CD4-positive, alpha-beta memory T cell (primary cell): ENCODE results near the gene EGFL7. TPM values are rescaled to one million over a fixed set of nuclear protein-coding genes. Genes with fewer than 3 reads are reported as not detected.

Experiments used
- CTCF ChIA-PET: fragments of 350-600 bp; sonication (Branson Sonifier 250); formaldehyde crosslinking; loops from one replicate; lab custom pipeline; 2021; ENCODE audit warnings: inconsistent platforms; ENCODE audit not compliant: partially characterized antibody; lab: Charles Lee
- POLR2A ChIA-PET: fragments of 350-600 bp; sonication (Branson Sonifier 250); formaldehyde crosslinking; loops from one replicate; lab custom pipeline; 2021; ENCODE audit not compliant: partially characterized antibody; lab: Charles Lee
- DNase-seq, 5 donors: peaks; one replicate each; pipeline versions ENCODE4 v3.0.0 to v3.0.0-alpha.2; 2020 to 2022; ENCODE audit warnings: mixed read lengths in 1 of 5
- H3K27ac ChIP-seq: one replicate; pipeline ENCODE4 v1.7.0; 2013; ENCODE audit warnings: low read depth, low read length
- H3K27me3 ChIP-seq: 2 replicates; pipeline ENCODE4 v1.7.0; 2013; ENCODE audit warnings: mild to moderate bottlenecking, low read length, moderate library complexity; ENCODE audit not compliant: insufficient read depth
- H3K36me3 ChIP-seq: 2 replicates; pipeline ENCODE4 v1.7.0; 2013; ENCODE audit warnings: mild to moderate bottlenecking, low read length, moderate library complexity; ENCODE audit not compliant: insufficient read depth
- H3K4me1 ChIP-seq: 2 replicates; pipeline ENCODE4 v1.7.0; 2013; ENCODE audit warnings: mild to moderate bottlenecking, low read length, moderate library complexity; ENCODE audit not compliant: insufficient read depth
- H3K4me3 ChIP-seq, 2 donors: one replicate each; pipeline ENCODE4 v1.7.0; 2013; ENCODE audit warnings: low read length in 2 of 2, mild to moderate bottlenecking in 1 of 2
- H3K9me3 ChIP-seq, 2 donors: one replicate each; pipeline ENCODE4 v1.7.0; 2013; ENCODE audit warnings: low read length in 2 of 2, control low read depth in 1 of 2; ENCODE audit not compliant: control insufficient read depth in 1 of 2
- H3K27ac Mint-ChIP-seq, 7 donors: one replicate each; pipeline ENCODE4 v1.8.0; 2020 to 2021; ENCODE audit warnings: mixed read lengths in 7 of 7, mild to moderate bottlenecking in 6 of 7, inconsistent platforms in 3 of 7, moderate library complexity in 3 of 7
- H3K27me3 Mint-ChIP-seq, 2 donors: one replicate each; pipeline ENCODE4 v1.8.0; 2020 to 2021; ENCODE audit warnings: mixed read lengths in 2 of 2
- H3K36me3 Mint-ChIP-seq, 2 donors: one replicate each; pipeline ENCODE4 v1.8.0; 2020 to 2021; ENCODE audit warnings: mixed read lengths in 2 of 2, inconsistent platforms in 1 of 2, mild to moderate bottlenecking in 1 of 2
- H3K4me1 Mint-ChIP-seq, 4 donors: one replicate each; pipeline ENCODE4 v1.8.0; 2020 to 2021; ENCODE audit warnings: mixed read lengths in 4 of 4, mild to moderate bottlenecking in 1 of 4
- H3K4me3 Mint-ChIP-seq, 8 donors: one replicate each; pipeline ENCODE4 v1.8.0; 2020 to 2021; ENCODE audit warnings: mixed read lengths in 8 of 8, mild to moderate bottlenecking in 7 of 8, moderate library complexity in 6 of 8, inconsistent platforms in 3 of 8
- H3K9me3 Mint-ChIP-seq, 8 donors: one replicate each; pipeline ENCODE4 v1.8.0; 2020 to 2021; ENCODE audit warnings: mixed read lengths in 8 of 8, mild to moderate bottlenecking in 5 of 8, inconsistent platforms in 3 of 8, moderate library complexity in 1 of 8
- intact Hi-C: fragments of 100-400 bp; cut with micrococcal nuclease; formaldehyde crosslinking; loops from one replicate; pipeline ENCODE4 v1.15.1; 2023
- polyA plus RNA-seq, 2 donors: library from polyadenylated mRNA; unstranded; fragments of 300-500 nt; fragmentation: Illumina TruSeq; gene quantifications; one replicate each; pipeline ENCODE4 v1.2.3, GENCODE V29; 2021
- total RNA-seq, 2 experiments: library from RNA; stranded (reverse); gene quantifications; one replicate each; pipeline ENCODE4 v1.2.3, GENCODE V29; 2021

EGFL7 gene
- total and polyA plus RNA-seq, 4 experiments from 2014 or later, result 0.64 TPM; not detected in 3

DNA sequence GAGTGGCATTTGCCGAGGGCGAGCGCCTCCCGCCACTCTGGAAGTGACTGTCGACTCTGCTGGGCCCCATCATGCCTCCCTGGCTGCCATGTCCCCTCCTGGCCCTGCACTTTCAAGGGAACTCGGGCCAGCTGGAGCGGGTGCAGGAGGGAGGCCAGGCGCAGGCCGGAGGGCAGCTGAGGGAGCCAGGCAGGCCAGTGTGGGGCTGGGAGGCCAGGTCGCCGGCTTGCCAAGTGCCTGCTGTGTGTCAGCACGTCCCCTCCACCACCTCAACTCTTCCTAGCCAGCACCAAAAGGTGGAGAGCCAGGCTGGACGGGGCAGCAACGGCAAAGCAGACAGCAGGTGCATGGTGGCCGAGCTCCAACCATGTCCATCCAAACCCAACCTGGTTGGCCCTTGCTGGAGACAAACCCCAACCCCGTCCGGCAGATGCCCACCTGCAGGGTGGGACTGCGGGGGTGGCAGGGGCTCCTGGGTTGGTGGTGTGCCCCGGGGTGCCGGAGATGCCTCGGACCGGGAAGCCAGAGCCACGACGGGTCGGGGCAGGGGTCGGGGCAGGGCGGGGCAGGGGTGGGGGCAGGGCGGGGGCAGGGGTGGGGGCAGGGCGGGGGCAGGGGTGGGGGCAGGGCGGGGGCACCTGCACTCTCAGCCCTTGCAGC is 36.5 kb upstream of the EGFL7 start:
- Mint-ChIP-seq H3K27ac (no peak overlapping the region), H3K27me3 (peaks cover 3 to 8% of the 10 kb centered on the region in 2 donors), H3K36me3 (no peaks in the 10 kb centered on the region), H3K9me3 (no peaks in the 10 kb centered on the region), H3K4me1 (peaks cover 0 to 3% (median 1%) of the 10 kb centered on the region in 4 donors), H3K4me3 (no peak overlapping the region)
- no peak overlapping the region for H3K4me3 ChIP-seq
- H3K27ac ChIP-seq, result no peak overlapping the region
- peak in 1 of 5 donors; percentile 1 for DNase-seq
- CTCF ChIA-PET, result interaction anchor here (1.3 to 8.0 kb wide), 2 partner anchors 46 to 139 kb away, joined by 4 to 120 read pairs; no protein-coding TSS in a partner anchor
- H3K36me3 ChIP-seq, result no peaks in the 10 kb centered on the region
- no peaks in the 10 kb centered on the region for H3K4me1 ChIP-seq
- no peaks in the 10 kb centered on the region for H3K9me3 ChIP-seq
- intact Hi-C loops, result no loop called here
- no peaks in the 10 kb centered on the region for H3K27me3 ChIP-seq
- POLR2A ChIA-PET, result no interaction called here

DNA sequence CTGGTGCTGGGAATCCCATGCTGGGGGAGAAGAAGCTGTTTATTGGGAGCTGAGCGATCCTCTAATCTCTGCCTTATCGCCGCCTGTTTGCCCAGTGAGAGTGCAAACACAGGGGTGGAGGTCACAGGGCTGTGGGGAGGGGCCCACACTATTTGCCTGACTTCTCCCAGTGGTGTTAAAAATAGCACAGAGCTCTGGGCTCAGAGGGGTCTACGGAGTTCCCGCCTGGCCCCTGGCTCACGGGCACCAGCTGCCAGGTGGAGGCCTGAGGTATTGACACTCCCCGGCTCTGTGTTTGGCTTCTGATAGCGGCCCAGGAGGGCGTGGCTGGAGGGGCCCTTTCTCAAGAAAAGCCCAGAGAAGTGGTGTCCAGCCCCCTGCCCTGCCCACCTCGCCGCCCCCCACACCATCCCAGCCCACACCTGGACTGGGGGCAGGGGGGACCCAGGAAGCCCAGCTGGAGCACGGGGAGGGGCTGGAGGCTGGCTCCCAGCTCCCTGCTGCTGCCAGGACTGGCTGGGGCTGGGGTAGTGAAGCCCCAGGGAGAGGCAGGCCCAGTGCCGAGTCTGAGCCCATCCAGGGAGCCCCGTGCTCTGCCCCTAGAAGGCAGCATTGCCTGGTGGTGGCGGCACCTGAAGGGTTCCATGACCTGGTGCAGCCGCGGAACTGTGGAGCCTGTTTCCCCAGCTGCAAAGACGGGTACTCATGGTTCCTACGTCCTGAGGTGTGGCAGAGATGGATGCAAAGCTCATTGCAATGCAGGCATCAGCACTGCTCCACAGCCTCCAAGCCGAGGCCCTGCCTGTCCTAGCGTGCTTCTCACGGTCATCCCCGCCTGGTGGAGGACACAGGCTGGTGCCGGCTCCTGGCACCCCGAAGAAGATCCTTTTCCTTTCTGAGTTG is 35.7 kb upstream of the EGFL7 start:
- Histone ChIP-seq H3K27ac (no peak overlapping the region), H3K36me3 (no peaks in the 10 kb centered on the region), H3K27me3 (no peaks in the 10 kb centered on the region), H3K4me1 (peaks cover 6% of the 10 kb centered on the region), H3K4me3 (no peak overlapping the region), H3K9me3 (no peaks in the 10 kb centered on the region)
- no peak overlapping the region for H3K27ac Mint-ChIP-seq
- intact Hi-C loops, result no loop called here
- peak in 1 of 5 donors; percentile 15 for DNase-seq
- H3K4me1 Mint-ChIP-seq, result peaks cover 0 to 3% (median 1%) of the 10 kb centered on the region in 4 donors
- ChIA-PET CTCF (interaction anchor here (8.0 kb wide), 1 partner anchor 139 kb away, joined by 120 read pairs; no protein-coding TSS in a partner anchor), POLR2A (no interaction called here)
- H3K4me3 Mint-ChIP-seq, result no peak overlapping the region
- peaks cover 3 to 8% of the 10 kb centered on the region in 2 donors for H3K27me3 Mint-ChIP-seq
- H3K36me3 Mint-ChIP-seq, result no peaks in the 10 kb centered on the region
- no peaks in the 10 kb centered on the region for H3K9me3 Mint-ChIP-seq

DNA sequence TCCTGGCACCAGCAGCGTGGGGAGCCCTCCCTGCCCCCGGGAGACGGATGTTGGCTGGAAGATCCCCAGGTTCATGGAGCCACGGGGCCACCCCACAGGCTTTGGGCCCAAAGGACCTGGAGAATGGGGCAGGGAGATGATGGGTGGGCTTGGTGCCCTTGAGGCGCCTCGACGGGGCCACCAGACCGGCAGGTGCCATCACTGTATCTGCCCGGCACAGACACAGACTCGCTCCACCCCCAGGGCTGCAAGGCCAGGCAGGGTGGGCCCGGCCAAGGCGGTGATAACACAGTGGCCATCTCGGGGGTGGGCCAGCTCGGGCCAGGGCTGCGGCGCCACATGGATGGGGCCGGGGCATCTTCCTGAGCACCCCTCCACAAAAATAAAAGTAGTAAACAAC is 35.0 kb upstream of the EGFL7 start:
- H3K27ac Mint-ChIP-seq, result no peak overlapping the region
- Histone ChIP-seq H3K9me3 (no peaks in the 10 kb centered on the region), H3K36me3 (no peaks in the 10 kb centered on the region), H3K4me1 (peaks cover 6% of the 10 kb centered on the region), H3K27me3 (no peaks in the 10 kb centered on the region), H3K4me3 (no peak overlapping the region), H3K27ac (no peak overlapping the region)
- H3K27me3 Mint-ChIP-seq, result peaks cover 3 to 6% of the 10 kb centered on the region in 2 donors
- H3K4me3 Mint-ChIP-seq, result no peak overlapping the region
- ChIA-PET CTCF (interaction anchor here (8.0 kb wide), 1 partner anchor 140 kb away, joined by 120 read pairs; no protein-coding TSS in a partner anchor), POLR2A (no interaction called here)
- peaks cover 0 to 3% (median 1%) of the 10 kb centered on the region in 4 donors for H3K4me1 Mint-ChIP-seq
- DNase-seq, result no peak
- intact Hi-C loops, result no loop called here
- H3K9me3 Mint-ChIP-seq, result no peaks in the 10 kb centered on the region
- no peaks in the 10 kb centered on the region for H3K36me3 Mint-ChIP-seq

DNA sequence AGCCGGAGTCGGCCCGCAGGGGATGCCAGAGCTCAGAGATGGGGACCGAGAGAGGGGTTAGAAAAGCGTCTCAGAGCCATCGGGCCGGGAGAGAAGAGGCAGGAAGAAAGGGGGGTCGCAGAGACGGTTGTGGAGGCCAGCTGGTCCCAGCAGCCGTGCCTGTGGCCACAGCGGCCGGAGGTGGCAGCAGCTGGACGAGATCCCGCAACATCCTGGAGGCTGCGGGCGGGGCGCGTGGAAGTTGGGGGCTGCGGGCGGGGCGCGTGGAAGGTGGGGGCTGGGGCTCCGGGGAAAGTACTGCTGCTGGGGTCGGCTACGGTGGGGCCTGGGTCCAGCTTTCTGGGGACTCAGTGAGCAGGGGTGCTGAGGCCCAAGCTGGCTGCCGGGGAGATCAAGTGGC is 34.4 kb upstream of the EGFL7 start:
- POLR2A ChIA-PET, result no interaction called here
- no peaks in the 10 kb centered on the region for H3K36me3 Mint-ChIP-seq
- H3K27me3 ChIP-seq, result no peaks in the 10 kb centered on the region
- intact Hi-C loops, result no loop called here
- H3K4me1 ChIP-seq, result peaks cover 6% of the 10 kb centered on the region
- H3K27me3 Mint-ChIP-seq, result peaks cover 3 to 5% of the 10 kb centered on the region in 2 donors
- H3K4me3 Mint-ChIP-seq, result no peak overlapping the region
- H3K27ac Mint-ChIP-seq, result no peak overlapping the region
- no peak overlapping the region for H3K27ac ChIP-seq
- no peaks in the 10 kb centered on the region for H3K36me3 ChIP-seq
- no peaks in the 10 kb centered on the region for H3K9me3 Mint-ChIP-seq
- DNase-seq, result no peak
- CTCF ChIA-PET, result interaction anchor here (8.0 kb wide), 1 partner anchor 141 kb away, joined by 120 read pairs; no protein-coding TSS in a partner anchor
- H3K4me3 ChIP-seq, result no peak overlapping the region
- peaks cover 0 to 3% (median 1%) of the 10 kb centered on the region in 4 donors for H3K4me1 Mint-ChIP-seq
- H3K9me3 ChIP-seq, result no peaks in the 10 kb centered on the region

DNA sequence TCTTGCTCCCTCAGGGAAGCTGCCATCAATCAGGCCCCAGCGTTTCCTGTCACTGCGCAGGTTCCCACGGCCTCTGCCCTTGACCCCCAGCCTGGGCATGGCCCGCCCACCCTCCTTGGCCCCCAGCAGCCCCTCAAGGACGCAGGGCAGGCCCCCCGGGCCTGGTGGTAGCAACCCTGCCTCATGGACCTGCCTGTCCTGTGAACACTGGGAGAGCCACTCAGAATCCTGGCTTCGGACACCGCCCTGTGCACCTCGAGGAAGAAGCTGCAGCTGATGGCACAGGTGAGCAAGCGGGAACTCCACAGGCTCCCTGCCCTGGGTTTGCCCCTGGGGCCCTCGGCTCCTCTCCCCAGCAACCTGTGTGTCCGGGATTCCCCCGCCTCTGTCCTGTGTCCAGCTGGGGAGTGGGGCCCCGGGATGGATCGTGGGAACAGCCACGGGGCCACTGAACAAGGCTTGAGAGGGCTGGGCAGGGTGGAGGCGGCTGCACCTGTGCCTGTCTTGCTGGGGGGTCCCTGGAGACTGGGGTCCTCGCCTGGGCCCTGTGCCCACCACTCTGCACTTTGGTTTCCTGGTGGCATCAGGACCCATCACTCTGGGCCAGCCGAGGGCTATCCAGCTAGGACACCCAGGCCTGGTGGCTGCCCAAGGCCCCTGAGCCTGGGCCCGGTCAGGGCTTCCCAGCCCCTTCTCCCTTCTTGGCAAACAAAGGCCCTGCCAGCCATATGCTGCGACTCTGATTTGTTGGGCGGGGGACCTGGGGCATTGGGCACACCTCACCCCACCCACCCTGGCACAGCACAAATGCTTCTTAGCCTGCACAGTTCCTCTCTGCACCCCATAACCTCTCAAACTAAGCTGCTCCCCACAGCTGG is 33.5 kb upstream of the EGFL7 start:
- DNase-seq, result no peak
- H3K4me1 Mint-ChIP-seq, result peaks cover 0 to 3% (median 1%) of the 10 kb centered on the region in 4 donors
- Histone ChIP-seq H3K27me3 (no peaks in the 10 kb centered on the region), H3K4me1 (peaks cover 6% of the 10 kb centered on the region), H3K9me3 (no peaks in the 10 kb centered on the region), H3K4me3 (no peak overlapping the region), H3K27ac (no peak overlapping the region), H3K36me3 (no peaks in the 10 kb centered on the region)
- H3K9me3 Mint-ChIP-seq, result no peaks in the 10 kb centered on the region
- H3K36me3 Mint-ChIP-seq, result no peaks in the 10 kb centered on the region
- POLR2A ChIA-PET, result interaction anchor here (1.0 kb wide), 1 partner anchor 141 kb away, joined by 3 read pairs; no protein-coding TSS in a partner anchor
- peaks cover 3 to 4% of the 10 kb centered on the region in 2 donors for H3K27me3 Mint-ChIP-seq
- CTCF ChIA-PET, result interaction anchor here (0.9 to 8.0 kb wide), 2 partner anchors 15 to 142 kb away, joined by 3 to 120 read pairs; no protein-coding TSS in a partner anchor
- no peak overlapping the region for H3K4me3 Mint-ChIP-seq
- intact Hi-C loops, result no loop called here
- H3K27ac Mint-ChIP-seq, result no peak overlapping the region

DNA sequence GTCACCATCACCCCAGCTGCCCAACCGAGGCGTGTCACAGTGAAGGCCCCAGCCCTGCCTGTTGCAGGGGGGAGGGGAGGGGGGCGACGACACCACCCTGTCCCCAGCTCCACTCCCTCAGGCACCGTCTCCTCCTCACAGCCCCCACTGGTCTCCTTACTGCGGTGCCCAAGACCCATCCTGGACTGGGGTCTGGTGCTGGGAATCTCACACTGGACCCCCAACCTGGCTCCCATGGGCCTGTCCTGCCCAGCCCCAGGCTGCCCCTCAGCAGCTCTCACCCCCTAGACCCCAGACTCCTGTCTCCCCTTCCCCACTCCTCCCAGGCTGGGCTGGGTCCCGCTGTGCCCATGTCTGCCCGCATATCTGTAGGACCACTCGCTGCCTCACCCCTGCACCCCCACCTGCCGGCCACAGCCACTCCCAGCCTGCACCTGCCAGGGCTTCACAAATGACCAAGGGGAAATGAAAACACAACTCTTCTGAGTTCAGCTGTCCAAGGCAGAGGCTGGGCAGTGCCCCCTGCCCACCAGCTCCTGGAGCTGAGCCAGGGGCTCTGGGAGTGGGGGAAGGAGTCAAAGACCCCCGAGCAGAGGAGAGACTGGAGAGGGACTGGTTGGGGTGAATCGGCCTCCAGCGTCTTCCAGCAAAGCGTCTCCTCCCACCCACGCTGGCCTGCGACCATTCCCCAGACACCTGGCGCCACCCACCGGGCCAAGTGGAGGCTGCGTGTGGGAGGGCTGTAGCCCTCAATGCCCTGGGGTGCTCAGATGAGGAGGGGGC is 32.6 kb upstream of the EGFL7 start:
- ChIA-PET CTCF (interaction anchor here (0.9 to 8.0 kb wide), 2 partner anchors 14 to 142 kb away, joined by 3 to 120 read pairs; no protein-coding TSS in a partner anchor), POLR2A (interaction anchor here (1.0 kb wide), 1 partner anchor 142 kb away, joined by 3 read pairs; no protein-coding TSS in a partner anchor)
- Mint-ChIP-seq H3K27me3 (peaks cover 3 to 4% of the 10 kb centered on the region in 2 donors), H3K27ac (peak overlapping the region in 1 of 7 donors; percentile 73), H3K4me3 (no peak overlapping the region), H3K9me3 (no peaks in the 10 kb centered on the region), H3K36me3 (no peaks in the 10 kb centered on the region), H3K4me1 (peaks cover 0 to 3% (median 1%) of the 10 kb centered on the region in 4 donors)
- no peaks in the 10 kb centered on the region for H3K9me3 ChIP-seq
- H3K27ac ChIP-seq, result no peak overlapping the region
- DNase-seq, result peak in 4 of 5 donors; percentile 44 to 47 (median 44)
- intact Hi-C loops, result loop anchor here (2.0 kb wide), 1 partner anchor 83 kb away; the partner anchor contains the start of gene NOTCH1
- no peak overlapping the region for H3K4me3 ChIP-seq
- no peaks in the 10 kb centered on the region for H3K27me3 ChIP-seq
- H3K36me3 ChIP-seq, result no peaks in the 10 kb centered on the region
- H3K4me1 ChIP-seq, result peaks cover 6% of the 10 kb centered on the region
